T47D (cell line): Measurements from ENCODE around the gene NLRP10.
"Not testable (repeated sequence)": the region's sequence is repeated elsewhere in the genome, so short reads cannot be mapped to it uniquely, and the experiment has no call there.

Source experiments
- DNase-seq, 2 experiments: peaks; one replicate each; pipeline versions ENCODE4 v3.0.0 to v3.0.0-alpha.2; 2011 to 2012; ENCODE audit warnings: low read depth in 1 of 2, low spot score in 1 of 2
- JUND ChIP-seq: IDR thresholded peaks from 2 replicates; pipeline ENCODE4 v1.6.1; 2012; ENCODE audit warnings: low read depth
- in situ Hi-C: cut with HindIII; loops from 2 replicates; pipeline ENCODE4 v1.10.0; 2016; ENCODE audit warnings: low sequenced_read_pairs, low pct_unique_long_range_greater_than_20kb

The NLRP10 gene

GRCh38 chr11:7994581-7995278 lies 29.5 kb upstream of the NLRP10 start:
- DNase-seq: no peak
- in situ Hi-C loops: no loop called here
- TF ChIP-seq JUND: no peak

GRCh38 chr11:7987560-7987883 lies 22.3 kb upstream of the NLRP10 start:
- DNase-seq, in situ Hi-C loops: not testable (repeated sequence)

- peak; percentile 92 to 98 for DNase-seq
- TF ChIP-seq JUND: no peak
- in situ Hi-C loops: no loop called here
These were observed 21.7 kb upstream of the NLRP10 start, which contains the start of gene EIF3F for GRCh38 chr11:7986768-7987559. TSS of gene EIF3F (plus strand) at chr11:7987337. CDS start at chr11:7987353, 16 bp downstream.

GRCh38 chr11:7983832-7984590 lies 18.8 kb upstream of the NLRP10 start:
- in situ Hi-C loops: no loop called here
- no peak for DNase-seq
- no peak for TF ChIP-seq JUND

GRCh38 chr11:7982582-7983119 lies 17.4 kb upstream of the NLRP10 start:
- no peak for TF ChIP-seq JUND
- in situ Hi-C loops: no loop called here
- DNase-seq: no peak

GRCh38 chr11:7981619-7982157 lies 16.4 kb upstream of the NLRP10 start:
- in situ Hi-C loops: no loop called here
- TF ChIP-seq JUND: no peak
- DNase-seq: no peak

- DNase-seq: peak in 1 of 2 experiments; percentile 16
- no peak for TF ChIP-seq JUND
- in situ Hi-C loops: no loop called here
These were observed 12.1 kb upstream of the NLRP10 start for GRCh38 chr11:7977232-7977917.

- TF ChIP-seq JUND: no peak
- in situ Hi-C loops: no loop called here
- DNase-seq: no peak
These were observed 9.4 kb upstream of the NLRP10 start for GRCh38 chr11:7974668-7975067.

GRCh38 chr11:7973011-7973410 lies 7.8 kb upstream of the NLRP10 start:
- no peak for TF ChIP-seq JUND
- in situ Hi-C loops: no loop called here
- DNase-seq: no peak

- no peak for DNase-seq
- in situ Hi-C loops: no loop called here
- no peak for TF ChIP-seq JUND
These were observed 6.6 kb upstream of the NLRP10 start for GRCh38 chr11:7971846-7972245.

- no peak for TF ChIP-seq JUND
- no peak for DNase-seq
- in situ Hi-C loops: no loop called here
These were observed 4.8 kb upstream of the NLRP10 start for GRCh38 chr11:7969756-7970646.
